ENCODE measurements around the gene RABL3.
A peak's percentile ranks its signal among the peaks of the same experiment; 100 is the strongest.
"Not testable (repeated sequence)": the region's sequence is repeated elsewhere in the genome, so short reads cannot be mapped to it uniquely, and the experiment has no call there.

The RABL3 gene

DNA sequence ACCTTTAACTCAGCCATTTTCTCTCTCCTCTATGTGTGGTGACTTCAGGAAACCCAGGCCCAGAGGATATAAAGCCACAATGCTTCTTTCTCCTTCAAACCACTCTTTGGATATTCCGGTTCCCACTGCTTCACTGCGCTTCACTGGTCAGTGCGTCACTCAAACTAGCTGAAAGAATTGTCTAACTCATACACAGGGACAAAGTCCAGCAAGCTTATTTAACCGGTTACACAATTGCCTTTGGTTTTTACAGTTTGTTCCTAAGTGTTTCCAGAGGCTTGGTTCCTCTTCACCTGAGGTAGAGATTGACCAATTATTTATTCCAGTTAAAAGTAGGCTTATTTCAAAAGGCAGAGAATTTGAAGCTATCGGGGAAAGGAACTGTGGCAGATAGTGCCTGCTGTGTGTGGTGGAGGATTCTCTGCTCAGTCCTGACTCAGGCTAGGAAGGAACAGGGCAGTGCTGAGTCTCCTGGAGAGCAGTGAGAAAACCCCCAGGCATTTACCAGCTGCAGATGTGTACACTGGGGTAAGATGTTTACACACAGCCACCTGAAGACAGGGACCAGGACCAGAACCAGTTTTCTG is 60.1 kb downstream of the RABL3 start, which contains the start of gene HGD:
TSS of gene HGD (minus strand) at position 145 of the 587 bp plus-strand sequence. CDS start at position 17, 128 bp downstream.
- no peak for DNase-seq

DNA sequence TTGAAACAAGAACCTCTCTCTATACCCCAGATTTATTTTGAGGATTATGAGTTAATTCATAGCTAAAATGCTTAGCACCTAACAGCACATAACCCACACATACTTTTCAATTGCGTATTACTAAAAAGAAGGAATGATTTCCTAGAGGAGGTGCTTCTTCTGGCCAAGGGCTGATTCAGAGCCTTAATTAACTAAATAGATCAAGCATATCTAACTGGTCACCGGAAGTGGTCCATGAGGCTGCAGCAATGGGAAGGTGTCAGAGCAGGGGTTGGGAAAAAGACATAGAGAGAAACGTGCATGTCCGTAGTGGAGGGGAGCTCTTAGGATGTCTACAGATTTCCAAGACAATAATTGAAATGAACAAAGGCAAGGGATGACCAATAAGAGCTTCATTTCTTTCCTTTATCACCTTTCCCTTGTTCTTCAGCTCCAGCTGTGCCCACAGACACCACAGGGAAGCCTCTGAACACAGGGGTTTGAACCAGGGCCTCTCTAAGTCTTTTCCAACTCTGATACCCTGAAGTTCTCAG is 60.7 kb downstream of the RABL3 start:
- no peak for DNase-seq

DNA sequence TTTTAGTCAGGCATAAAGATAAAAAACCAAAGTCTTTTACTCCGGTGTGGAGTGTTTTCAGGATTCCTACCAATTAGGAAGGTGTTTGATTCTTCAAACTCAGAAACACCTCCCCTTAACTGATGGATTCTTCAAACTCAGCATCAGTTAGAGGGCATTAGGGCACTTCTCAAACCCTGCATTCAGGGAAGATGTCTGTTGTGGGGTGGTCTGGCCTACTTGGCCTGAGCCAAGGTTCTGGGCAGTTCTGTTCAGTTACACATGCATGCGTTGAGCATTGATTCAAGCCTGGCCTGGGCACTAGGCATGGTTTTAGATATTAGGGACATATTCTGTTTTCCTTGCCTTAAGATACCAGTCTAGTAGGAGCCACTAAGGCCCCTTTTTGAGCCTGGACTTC is 61.3 kb downstream of the RABL3 start:
- no peak for DNase-seq

DNA sequence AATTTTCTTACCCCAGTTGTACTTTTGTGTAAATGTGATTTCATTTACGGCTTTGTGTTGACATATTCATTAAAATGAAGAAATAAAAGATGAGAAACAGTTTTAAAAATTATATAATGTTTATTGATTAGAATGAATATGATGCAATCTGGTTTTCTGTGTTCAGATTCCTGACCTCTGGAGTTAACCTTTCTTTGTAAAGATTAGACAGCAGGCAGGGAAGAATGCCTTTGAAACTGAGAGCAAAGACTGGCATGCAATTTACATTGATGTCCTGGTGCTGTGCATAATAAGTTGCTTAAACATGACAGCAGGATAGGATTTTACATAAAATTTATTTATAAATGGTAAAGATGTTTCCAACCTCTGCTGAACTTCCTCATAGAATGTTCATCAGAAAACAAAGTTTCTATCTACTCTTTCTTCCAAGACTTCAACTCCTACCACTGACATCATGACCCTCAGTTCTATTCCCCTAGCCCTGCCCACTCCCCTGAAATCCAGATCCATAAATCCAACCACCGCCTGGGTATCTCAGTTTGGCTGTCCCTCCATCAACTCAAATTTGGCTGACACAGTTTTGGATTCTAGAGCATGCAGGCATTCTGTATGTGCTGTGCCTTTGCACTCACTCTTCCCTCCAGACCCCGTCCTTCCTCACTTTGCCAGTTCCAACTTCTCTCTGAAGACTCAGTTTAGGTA is 62.0 kb downstream of the RABL3 start:
- DNase-seq: no peak

DNA sequence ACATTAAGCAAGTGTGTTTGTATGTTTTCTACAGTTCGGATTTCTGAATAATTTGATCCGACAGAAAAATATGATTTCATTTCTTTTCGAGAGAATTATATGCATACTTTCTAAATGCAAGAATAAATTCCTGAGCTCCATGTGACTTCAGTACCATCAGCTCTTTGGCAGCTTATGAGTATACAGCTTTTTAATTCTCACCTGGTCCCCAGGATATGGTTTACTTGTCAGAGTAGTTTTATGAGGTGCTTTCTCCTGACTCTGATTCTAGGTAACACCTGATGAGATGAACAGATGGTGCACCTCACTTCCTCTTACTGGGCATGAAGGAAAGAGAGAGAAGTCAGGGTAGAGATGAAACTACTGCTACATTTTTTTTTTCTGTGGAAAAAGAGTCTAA is 63.3 kb downstream of the RABL3 start:
- no peak for DNase-seq

DNA sequence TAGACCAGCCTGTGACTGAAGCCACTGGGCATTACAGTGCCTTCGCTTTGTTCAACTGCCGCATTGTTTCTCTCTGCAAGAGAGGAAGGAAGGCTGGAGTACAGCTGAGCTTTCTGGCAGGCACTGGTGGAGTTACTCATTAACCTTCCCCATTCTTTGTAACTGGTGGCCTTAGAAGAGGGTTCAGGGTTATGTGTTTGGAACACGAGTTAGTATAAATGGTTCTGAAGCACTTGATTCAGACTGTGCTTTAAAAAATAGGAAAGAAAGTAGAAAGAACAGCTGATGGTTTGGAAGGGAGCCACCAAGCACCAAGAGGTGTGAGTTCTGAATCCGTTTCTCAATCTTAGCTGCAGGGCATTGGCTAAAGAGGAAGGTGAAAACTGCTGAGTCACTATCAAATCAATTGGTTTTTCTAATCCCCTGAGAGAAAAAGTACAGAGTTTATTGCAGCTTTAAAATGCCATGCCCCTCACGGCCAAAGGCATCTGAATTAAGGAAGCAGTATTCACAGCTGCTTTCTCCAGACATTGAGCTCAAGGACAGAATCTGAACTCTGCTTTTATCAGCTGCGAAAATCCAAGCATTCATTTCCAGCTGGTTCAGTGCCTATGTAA is 63.9 kb downstream of the RABL3 start:
- DNase-seq: peak; percentile 12

DNA sequence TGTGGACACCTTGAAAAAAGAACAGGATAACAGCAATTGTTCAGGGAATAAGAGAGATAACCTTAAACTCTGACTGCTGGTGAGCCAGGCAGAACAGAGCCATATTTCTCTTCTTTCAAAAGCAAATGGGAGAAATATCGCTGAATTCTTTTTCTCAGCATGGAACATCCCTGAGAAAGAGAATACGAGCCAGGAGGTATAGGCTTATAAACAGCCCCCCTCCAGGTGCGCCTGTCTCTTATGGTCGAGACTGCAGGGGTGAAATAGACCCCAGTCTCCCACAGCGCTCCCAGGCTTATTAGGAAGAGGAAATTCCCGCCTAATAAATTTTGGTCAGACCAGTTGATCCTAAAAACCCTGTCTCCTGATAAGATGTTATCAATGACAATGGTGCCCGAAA is 65.1 kb downstream of the RABL3 start:
- DNase-seq: not testable (repeated sequence)

DNA sequence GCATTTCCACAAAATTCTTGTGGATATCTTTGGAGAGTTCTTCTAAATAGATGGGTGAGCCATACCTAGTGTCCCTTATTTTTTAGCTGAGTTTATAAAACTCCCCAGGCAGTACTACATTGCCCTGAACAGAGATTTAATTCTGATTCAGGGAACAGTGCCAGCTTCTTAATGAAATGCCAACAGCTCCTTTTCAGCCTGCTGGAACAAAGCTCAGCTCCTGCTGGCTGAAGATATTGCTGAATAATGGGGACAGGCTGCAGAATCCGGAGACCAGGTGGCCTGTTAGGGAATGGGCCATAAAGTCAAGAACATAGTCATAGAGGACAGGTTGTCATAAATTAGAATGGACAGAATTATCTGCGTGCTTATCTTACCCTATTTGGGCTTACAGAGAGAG is 69.2 kb downstream of the RABL3 start:
- no peak for DNase-seq

DNA sequence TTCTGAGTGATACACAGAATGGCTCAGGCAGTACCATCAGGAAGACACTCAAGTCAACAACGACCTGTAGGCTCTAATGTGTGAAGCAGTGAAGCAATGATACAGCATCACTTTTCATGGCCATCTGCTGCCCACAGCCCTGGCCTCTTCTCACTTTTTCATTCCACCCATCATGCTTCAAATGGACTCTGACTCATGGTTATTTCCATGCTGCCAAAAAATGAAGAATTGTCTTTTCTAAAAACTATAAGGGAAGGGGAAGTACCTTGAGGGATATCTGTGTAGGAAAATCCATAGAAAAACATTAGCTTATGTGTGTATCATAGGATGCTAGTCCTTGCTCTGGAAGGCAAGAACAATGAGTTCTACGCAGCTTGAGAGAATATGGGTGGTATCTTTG is 71.7 kb downstream of the RABL3 start:
- DNase-seq: no peak

DNA sequence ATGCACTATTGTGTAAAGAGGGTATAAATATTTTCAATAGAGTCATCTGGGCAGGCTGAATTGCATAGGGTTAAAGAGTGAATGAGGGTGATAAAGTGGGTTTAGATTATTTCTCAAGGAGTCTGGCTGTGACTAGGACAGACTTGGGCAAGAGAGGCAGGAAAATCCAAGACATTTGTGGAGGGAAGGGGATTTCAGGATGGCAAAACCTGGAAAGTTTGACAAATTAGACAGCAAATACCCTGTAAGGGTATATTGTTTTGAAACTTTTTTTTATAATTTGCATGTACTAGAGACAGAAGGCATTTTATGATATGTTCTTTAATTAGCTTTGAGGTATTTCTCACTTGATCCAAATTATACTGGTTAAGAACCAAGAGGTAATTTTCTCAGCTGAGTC is 77.4 kb downstream of the RABL3 start:
- DNase-seq: no peak

DNA sequence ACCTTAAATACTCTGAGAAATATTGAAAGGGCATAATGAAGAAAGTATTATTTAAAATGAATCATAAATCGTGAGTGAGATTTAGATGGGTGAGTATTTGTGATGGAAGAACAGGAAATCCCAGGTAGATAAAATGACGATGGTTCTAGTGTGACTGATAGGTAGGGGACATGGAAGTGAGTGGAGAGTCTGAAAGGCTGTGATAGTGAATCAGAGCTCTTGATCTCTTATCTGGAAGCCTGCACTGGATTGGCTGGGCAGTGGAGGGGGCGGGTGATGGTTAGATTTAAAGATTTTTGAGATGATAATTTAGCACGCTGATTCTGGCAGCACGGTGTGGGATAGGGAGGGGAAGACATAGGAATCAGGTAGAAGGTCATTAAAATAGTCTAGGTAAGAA is 80.4 kb downstream of the RABL3 start:
- no peak for DNase-seq

DNA sequence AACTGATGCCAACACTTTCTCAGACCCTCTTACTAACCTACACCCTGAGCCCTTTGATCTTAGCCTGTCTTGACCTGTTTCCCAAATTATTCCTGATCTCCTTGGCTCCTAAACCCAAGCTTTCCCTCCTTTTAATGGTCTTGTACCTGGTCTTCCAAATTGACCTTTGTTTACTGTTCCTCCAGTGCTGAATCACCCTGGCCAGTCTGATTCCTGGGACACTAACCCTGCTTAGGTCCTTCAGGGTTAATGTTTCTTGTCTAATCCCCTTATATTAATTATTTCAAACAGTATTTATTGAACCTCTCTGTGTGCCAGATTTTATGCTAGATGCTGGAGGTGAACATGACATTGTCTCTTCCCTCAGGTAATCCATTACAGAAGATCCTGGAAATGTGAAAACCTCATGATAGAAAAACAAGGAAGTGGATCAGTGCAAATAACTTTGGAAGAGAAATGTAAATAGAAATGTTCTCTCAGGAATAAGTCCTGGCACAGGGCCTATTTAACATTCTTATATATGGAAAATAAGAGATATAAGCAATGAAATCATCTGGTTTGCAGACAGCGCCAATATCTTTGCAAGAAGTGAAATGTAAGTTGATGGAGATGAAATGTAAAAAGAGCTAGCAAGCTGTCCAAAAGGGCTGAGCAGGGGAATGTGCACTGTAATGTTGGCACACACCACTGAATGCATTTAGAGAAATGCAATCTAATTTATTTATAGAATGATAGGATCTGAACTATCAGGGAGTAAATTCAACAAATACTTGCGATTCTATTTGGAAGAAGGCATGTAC is 81.0 kb downstream of the RABL3 start:
- no peak for DNase-seq

DNA sequence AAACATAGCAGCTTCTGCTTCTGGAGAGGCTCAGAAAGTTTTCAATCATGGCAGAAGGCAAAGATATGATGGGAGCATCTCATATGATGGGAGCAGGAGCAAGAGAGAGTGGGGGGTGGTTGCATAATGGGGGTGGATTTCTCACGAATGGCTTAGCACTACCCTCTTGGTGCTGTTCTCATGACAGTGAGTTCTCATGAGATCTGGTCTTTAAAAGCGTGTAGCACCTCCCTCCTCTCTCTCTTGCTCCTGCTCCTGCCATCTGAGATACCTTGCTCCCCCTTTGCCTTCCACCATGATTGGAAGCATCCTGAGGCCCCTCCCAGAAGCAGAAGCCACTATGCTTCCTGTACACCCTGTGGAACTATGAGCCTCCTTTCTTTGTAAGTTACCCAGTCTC is 82.5 kb downstream of the RABL3 start:
- no peak for DNase-seq

DNA sequence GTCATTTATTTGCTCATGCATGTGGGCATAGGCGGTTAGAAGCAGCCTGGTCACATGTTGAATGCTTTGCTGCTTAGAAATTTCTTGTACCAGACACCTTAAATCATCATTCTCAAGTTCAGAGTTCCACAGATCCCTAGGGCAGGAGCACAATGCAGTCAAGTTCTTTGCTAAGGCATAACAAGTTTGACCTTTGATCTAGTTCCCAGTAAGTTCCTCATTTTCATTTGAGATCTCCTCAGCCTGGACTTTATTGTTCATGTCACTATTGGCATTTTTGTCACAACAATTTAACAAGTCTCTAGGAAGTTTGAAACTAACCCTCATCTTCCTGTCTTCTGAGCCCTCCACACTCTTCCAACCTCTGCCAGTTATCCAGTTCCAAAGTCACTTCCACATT is 83.0 kb downstream of the RABL3 start:
- DNase-seq: no peak

DNA sequence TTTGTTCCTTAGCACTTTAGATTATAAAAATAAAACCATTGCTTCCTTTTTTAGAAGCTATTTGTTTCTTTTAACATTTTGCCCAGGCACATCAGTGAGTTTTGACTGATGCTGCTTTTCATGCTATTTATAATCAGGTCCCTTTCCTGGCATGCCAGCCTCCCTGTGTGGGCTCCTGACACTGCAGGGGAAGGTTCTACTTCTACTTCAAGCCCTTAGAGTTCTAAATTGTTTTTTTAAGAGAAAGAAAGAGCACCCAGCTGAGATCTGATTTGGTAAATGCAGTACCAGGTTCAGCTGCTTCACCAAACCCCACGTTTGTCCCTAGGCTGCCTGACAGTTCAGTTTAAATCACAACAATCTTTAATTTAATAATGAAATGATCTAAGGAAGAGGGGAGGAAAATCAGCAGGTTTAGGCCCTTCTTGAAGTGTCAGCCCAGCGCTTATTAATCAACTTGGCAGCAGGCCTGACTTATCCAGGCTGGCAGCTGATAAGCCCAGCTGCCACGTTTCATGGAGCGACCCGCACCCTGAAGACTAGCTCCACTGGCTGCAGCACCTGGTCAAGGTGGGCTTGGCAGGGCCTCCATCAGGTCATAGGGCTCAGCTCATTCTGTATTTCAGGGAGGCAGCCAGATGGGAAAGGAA is 89.3 kb downstream of the RABL3 start:
- no peak for DNase-seq

DNA sequence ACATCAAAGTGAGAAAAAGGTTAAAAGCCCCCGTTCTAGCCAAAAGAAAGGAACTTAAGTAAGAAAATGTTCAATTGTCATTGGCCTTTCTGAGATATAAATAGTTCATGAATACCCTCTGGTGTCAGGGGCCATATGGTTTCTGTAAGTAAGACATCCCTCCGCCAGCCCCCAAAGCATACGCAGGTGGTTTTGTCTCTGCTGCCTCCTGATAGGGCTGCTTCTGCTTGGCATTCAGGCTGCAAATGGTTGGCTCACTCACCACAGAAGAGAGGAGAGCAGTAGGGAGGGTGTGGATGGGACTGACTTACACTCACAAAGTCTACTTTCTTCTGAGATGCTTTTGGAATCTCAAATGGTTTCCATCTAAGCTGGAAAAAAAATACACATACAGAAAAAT is 90.0 kb downstream of the RABL3 start:
- no peak for DNase-seq

DNA sequence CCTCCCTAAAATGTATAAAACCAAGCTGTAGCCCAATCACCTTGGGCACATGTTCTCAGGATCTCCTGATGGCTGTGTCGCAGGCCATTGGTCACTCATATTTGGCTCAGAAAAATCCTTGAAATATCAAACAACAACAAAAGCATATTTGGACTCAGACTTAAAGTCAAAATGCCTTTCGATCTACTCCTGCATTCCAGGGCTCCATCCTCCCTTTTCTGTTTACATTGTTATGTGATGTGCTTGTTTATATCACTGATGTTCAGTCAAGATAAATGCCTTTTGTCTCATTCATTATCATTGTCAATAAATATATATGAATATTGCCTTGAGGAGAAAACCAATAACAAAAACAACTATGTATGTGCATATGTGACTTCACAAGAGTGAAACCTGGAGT is 92.0 kb downstream of the RABL3 start:
- no peak for DNase-seq

DNA sequence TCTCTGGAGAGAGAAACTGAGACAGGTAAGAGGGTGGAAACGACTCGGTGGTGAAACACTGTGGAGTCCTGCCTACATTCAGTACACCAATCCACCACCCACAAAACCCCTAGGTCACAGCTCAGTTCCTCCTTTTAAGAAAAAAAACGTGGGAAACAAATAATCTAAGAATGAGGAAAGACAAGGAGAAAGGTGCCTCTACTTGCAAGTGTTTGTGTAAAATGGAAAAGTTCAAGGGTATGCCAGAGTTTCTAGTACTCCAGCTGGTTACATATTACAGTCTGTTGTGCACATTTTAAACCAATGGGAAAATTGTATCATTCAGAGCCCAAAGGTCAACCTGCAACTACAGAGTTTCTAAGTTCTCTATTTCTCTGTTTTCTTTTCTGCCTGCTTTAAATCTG is 92.5 kb downstream of the RABL3 start:
- DNase-seq: no peak

DNA sequence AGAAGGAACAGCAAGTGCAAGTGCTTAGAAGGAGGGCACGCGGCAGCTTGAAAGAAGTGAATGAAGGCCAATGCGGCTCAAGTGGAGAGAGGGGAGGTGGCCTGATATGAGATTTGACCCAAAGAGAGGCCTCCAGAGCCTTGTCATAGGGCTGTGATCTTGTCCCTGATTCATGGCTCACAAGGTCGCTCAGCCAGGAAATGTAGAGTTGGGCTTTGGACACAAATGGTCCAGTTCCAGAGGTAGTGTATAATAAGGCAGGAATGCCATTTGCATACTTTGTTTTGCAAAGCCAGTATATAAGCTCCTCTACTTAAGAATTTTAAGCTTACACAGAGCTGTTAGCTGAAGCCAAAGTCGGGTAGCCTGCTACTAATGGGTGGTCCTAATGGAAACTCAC is 94.0 kb downstream of the RABL3 start:
- DNase-seq: no peak

DNA sequence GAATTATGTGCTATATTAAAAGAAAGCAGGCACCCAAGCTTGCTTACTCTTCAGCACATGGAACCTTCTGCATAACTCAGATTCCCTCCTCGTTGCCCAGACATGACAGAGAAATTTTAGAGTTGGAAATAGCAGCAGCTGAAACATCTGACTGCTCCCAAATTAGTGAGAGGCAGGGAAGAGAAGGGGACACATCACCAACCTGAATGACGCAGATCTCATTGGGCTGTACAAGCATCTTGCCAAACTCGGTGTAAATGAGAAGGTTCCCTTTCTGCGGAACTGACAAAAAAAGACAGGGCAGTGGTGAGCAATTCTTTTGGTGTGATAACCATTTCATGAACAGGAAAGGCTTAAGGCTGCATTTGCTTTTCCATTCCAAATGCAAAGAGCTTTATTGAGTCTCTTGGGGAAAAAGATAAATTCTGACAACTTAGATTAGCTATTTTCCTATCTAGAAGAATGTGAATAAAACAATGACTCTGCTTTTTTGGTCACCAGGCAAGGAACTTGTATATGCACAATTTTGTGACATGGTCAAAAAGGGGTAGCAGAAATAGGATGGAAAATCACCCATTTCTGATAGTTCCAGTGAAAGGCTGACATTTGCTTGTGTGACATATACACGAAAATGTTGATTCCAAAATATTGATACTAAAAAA is 95.4 kb downstream of the RABL3 start:
- DNase-seq: no peak

DNA sequence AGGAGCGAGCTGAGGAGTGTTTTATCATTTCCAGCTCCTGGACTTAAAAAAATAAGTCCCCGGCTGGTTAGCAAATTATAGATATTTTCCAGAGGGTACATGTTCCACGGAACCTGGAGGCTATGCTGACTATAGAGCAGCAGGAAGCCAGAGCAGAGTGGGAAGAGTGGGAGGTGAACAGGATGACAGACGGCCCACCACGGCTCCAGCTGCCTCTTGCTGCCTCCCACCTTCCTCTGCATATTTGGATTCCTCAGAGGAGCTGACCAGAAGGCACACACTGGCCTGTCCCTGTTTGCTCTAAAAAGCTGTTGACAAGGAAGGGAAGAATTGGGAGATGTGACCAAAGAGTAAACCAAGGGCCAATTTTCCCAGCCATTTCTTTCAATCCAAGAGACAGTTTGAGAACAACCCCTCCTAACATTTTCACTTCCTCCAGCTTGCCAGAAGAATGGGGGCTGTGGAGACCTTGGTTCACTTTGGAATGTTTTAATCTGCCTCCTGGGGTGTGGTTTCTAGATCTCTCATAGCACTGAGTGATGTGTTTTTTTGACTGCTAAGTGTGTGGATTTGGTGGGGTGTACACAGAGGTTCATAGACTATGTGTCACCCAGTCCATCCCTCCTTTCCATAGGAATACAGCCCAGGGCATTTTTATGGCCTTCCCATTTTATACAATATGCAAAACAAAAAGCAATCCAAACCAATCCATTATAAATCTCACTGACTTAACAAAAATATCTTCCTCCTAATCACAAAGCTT is 97.1 kb downstream of the RABL3 start:
- no peak for DNase-seq

Data from retina (tissue), 1 donor.